Activated effector memory CD4-positive, alpha-beta T cell treated with Interleukin-2 at 50 U/mL for 16 hours (primary cell): Measurements from ENCODE around the gene ASAH2B.
"Not testable (repeated sequence)": the region's sequence is repeated elsewhere in the genome, so short reads cannot be mapped to it uniquely, and the experiment has no call there.

Source experiments
- DNase-seq: peaks from one replicate; pipeline ENCODE4 v3.0.0-alpha.2; 2020

ASAH2B gene

GRCh38 chr10:50739618-50740292 is at the start of gene ASAH2B:
TSS of gene ASAH2B (plus strand) at chr10:50739936. CDS start at chr10:50745131, 5,195 bp downstream.
- peak; percentile 67 for DNase-seq

- not testable (repeated sequence) for DNase-seq
Measured at GRCh38 chr10:50697819-50698218, 41.9 kb upstream of the ASAH2B start.

GRCh38 chr10:50701947-50702346 is 37.8 kb upstream of the ASAH2B start:
- not testable (repeated sequence) for DNase-seq

GRCh38 chr10:50702997-50703396 is 36.7 kb upstream of the ASAH2B start:
- DNase-seq: not testable (repeated sequence)

GRCh38 chr10:50704436-50705079 is 35.2 kb upstream of the ASAH2B start:
- DNase-seq: not testable (repeated sequence)

- not testable (repeated sequence) for DNase-seq
Measured at GRCh38 chr10:50706006-50706405, 33.7 kb upstream of the ASAH2B start.

- not testable (repeated sequence) for DNase-seq
Measured at GRCh38 chr10:50710241-50710640, 29.5 kb upstream of the ASAH2B start.

- not testable (repeated sequence) for DNase-seq
Measured at GRCh38 chr10:50723812-50724211, 15.9 kb upstream of the ASAH2B start.

- not testable (repeated sequence) for DNase-seq
Measured at GRCh38 chr10:50728112-50728511, 11.6 kb upstream of the ASAH2B start.

- DNase-seq: not testable (repeated sequence)
Measured at GRCh38 chr10:50738987-50739617, 634 bp upstream of the ASAH2B start.

GRCh38 chr10:50740293-50740648 is 535 bp downstream of the ASAH2B start:
- DNase-seq: no peak

GRCh38 chr10:50742820-50743219 is 3.1 kb downstream of the ASAH2B start:
- DNase-seq: not testable (repeated sequence)

GRCh38 chr10:50766774-50767513 is 27.2 kb downstream of the ASAH2B start:
- not testable (repeated sequence) for DNase-seq

GRCh38 chr10:50772042-50772441 is 32.3 kb downstream of the ASAH2B start:
- DNase-seq: not testable (repeated sequence)

GRCh38 chr10:50774868-50775267 is 35.1 kb downstream of the ASAH2B start:
- not testable (repeated sequence) for DNase-seq

- DNase-seq: not testable (repeated sequence)
Measured at GRCh38 chr10:50780036-50780435, 40.3 kb downstream of the ASAH2B start.

GRCh38 chr10:50782017-50782416 is 42.3 kb downstream of the ASAH2B start:
- DNase-seq: not testable (repeated sequence)

GRCh38 chr10:50787962-50788361 is 48.2 kb downstream of the ASAH2B start:
- DNase-seq: not testable (repeated sequence)

GRCh38 chr10:50788951-50789945 is 49.5 kb downstream of the ASAH2B start:
- DNase-seq: no peak

GRCh38 chr10:50794490-50794889 is 54.8 kb downstream of the ASAH2B start:
- DNase-seq: no peak

GRCh38 chr10:50796693-50797092 is 57.0 kb downstream of the ASAH2B start:
- no peak for DNase-seq

GRCh38 chr10:50798297-50798696 is 58.6 kb downstream of the ASAH2B start:
- DNase-seq: no peak
